ENCODE measurements around the gene ERN1.
"Not testable (repeated sequence)": the region's sequence is repeated elsewhere in the genome, so short reads cannot be mapped to it uniquely, and the experiment has no call there.

Gene ERN1

DNA sequence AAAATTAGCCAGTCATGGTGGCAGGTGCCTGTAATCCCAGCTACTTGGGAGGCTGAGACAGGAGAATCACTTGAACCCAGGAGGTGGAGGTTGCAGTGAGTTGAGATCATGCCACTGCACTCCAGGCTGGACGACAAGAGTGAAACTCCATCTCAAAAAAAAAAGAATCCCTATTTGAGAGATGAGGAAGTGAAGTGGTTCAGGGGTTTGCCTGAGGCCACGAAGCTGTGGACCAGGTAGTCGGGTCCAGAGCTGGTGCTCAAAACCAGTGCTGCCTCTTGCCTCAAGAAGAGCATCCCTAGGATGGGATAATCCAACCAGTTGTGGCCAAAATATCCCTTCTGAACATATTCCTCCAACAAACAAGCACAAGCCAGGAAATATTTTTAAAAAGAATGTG, 37.7 kb upstream of the ERN1 start:
- not testable (repeated sequence) for H3K9me3 ChIP-seq (ENCODE audit: control insufficient read depth, low read length); H3K27me3 ChIP-seq (replicated peaks; ENCODE audit: control insufficient read depth, insufficient read depth, low read length); H3K9ac ChIP-seq (ENCODE audit: low read length); DNase-seq (ENCODE audit: low read depth); H3K4me3 ChIP-seq (ENCODE audit: low read length); H3K4me1 ChIP-seq (ENCODE audit: control insufficient read depth, insufficient read depth, low read length)
- peaks cover 42% of the 10 kb centered on the region for H3K36me3 ChIP-seq (ENCODE audit: control insufficient read depth, insufficient read depth, low read length, severe bottlenecking)

DNA sequence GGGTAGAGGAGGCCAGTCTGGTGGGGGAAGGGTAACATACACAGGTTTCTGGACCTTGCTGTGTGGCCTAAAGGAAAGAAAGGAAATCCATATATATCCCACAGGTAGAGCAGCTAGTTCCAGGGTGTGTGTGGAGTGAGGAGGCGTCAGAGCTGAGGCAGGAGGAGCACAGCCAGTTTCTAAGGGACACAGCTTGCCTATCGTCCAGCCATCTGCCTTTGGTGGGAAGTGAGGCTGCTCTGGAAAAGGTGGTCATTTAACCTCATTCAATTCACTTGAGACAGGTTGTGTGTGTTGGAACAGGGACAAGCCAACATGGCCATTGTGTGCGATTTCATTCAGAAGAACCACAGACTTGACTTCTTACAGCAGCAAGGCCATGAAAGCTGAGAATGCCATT, 36.9 kb upstream of the ERN1 start:
- Histone ChIP-seq H3K27me3 (replicated peaks; ENCODE audit: control insufficient read depth, insufficient read depth, low read length) (no peaks in the 10 kb centered on the region), H3K9me3 (ENCODE audit: control insufficient read depth, low read length) (no peaks in the 10 kb centered on the region), H3K9ac (ENCODE audit: low read length) (no peak overlapping the region), H3K36me3 (ENCODE audit: control insufficient read depth, insufficient read depth, low read length, severe bottlenecking) (peaks cover 42% of the 10 kb centered on the region), H3K4me3 (ENCODE audit: low read length) (no peak overlapping the region), H3K4me1 (ENCODE audit: control insufficient read depth, insufficient read depth, low read length) (no peaks in the 10 kb centered on the region)
- no peak for DNase-seq (ENCODE audit: low read depth)

DNA sequence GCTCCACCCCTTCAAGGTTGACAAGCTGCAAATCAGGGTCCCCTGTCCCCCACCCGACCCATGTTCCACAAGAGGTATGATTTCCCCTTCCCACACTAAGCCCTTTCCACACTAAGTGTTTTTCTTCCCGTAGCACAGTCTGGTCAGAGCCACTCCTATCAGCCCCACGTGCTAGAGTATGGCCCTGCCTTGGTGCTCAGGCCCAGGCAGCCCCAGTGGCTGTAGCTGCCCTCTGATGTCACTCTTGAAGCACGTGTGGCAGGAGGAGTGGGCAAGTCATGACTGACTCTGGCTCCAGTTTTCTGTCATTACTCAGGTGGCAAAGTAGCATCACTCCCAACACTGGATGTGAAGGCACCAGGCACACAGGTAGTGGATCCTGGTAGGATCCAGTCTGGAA, 35.4 kb upstream of the ERN1 start:
- DNase-seq (ENCODE audit: low read depth), result no peak
- Histone ChIP-seq H3K4me1 (ENCODE audit: control insufficient read depth, insufficient read depth, low read length) (no peaks in the 10 kb centered on the region), H3K9ac (ENCODE audit: low read length) (no peak overlapping the region), H3K4me3 (ENCODE audit: low read length) (no peak overlapping the region), H3K9me3 (ENCODE audit: control insufficient read depth, low read length) (no peaks in the 10 kb centered on the region), H3K27me3 (replicated peaks; ENCODE audit: control insufficient read depth, insufficient read depth, low read length) (no peaks in the 10 kb centered on the region), H3K36me3 (ENCODE audit: control insufficient read depth, insufficient read depth, low read length, severe bottlenecking) (peaks cover 37% of the 10 kb centered on the region)

DNA sequence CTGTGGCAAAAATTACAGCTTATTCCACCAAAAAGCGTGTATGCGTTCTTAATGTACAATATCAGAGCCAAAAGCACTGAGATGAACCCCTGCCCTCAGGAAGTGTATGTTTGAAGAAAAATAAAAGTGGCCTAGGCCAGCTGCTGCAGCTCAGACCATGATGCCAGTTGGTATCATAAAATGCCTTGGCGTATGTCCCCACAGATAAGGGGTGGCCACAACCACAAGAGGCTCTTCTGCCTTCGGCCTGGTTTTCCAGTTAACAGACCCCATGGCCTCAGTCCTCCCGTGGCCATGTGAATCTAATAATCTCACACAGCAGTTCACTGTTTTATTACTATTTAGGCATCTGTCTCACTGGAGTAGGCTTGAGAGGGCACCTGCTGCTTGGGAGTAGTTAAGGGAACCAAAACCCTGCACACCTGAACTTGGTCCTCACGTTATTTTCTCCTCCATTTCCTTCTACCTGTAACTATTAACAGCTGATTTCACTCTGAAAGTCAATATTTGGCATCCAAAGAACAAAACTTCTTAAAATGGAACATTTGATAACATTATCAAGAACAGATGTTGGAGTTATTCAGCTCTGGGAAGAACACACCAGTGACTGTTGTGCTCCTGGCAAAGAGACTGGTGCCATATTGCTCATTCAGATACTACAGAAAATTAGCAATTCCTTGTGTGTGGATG, 34.8 kb upstream of the ERN1 start:
- no peak for DNase-seq (ENCODE audit: low read depth)
- peaks cover 33% of the 10 kb centered on the region for H3K36me3 ChIP-seq (ENCODE audit: control insufficient read depth, insufficient read depth, low read length, severe bottlenecking)
- no peaks in the 10 kb centered on the region for H3K4me1 ChIP-seq (ENCODE audit: control insufficient read depth, insufficient read depth, low read length)
- H3K4me3 ChIP-seq (ENCODE audit: low read length), result no peak overlapping the region
- H3K9ac ChIP-seq (ENCODE audit: low read length), result no peak overlapping the region
- H3K9me3 ChIP-seq (ENCODE audit: control insufficient read depth, low read length), result no peaks in the 10 kb centered on the region
- H3K27me3 ChIP-seq (replicated peaks; ENCODE audit: control insufficient read depth, insufficient read depth, low read length), result no peaks in the 10 kb centered on the region

DNA sequence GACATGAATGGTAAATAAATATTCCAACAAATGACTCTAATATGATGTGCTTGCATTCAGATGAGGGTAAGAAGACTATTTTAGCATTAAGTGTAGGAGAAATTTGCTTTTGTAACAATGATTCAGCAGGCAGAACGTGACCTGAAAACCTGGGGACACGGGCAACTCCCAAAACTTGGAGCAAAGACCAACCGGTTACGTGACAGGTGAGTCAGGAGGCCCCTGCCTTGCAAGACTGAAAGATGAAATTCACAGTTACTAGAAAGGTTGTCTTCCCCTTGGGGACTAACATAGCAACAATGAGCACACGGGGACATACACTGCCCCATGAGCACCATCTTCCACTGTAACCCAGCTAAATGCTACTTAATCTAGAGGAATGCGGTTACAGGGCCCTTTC, 33.5 kb upstream of the ERN1 start:
- Histone ChIP-seq H3K4me1 (ENCODE audit: control insufficient read depth, insufficient read depth, low read length) (no peaks in the 10 kb centered on the region), H3K4me3 (ENCODE audit: low read length) (no peak overlapping the region), H3K9me3 (ENCODE audit: control insufficient read depth, low read length) (no peaks in the 10 kb centered on the region), H3K9ac (ENCODE audit: low read length) (no peak overlapping the region), H3K36me3 (ENCODE audit: control insufficient read depth, insufficient read depth, low read length, severe bottlenecking) (peaks cover 35% of the 10 kb centered on the region), H3K27me3 (replicated peaks; ENCODE audit: control insufficient read depth, insufficient read depth, low read length) (no peaks in the 10 kb centered on the region)
- DNase-seq (ENCODE audit: low read depth), result no peak

DNA sequence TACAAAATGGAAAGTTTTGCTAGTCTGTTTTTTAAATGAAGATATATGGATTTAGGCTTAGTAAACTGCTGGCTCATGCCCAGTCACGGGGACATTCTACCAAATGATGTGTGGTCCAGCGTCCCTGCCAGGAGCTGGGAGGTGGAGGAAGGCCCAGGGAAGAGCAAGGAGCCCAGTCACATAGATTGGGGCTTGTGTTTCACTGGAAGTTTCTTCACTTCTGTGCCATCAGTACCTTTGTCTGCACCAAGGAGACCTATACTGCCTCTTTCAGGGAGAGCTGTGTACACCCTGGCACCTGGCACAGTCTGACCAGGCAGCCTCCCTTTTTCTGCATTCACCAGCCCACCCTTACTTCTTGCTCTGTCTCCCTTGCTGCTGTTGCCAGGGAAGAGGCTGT, 32.6 kb upstream of the ERN1 start:
- Histone ChIP-seq H3K9me3 (ENCODE audit: control insufficient read depth, low read length) (no peaks in the 10 kb centered on the region), H3K4me3 (ENCODE audit: low read length) (no peak overlapping the region), H3K27me3 (replicated peaks; ENCODE audit: control insufficient read depth, insufficient read depth, low read length) (no peaks in the 10 kb centered on the region), H3K9ac (ENCODE audit: low read length) (no peak overlapping the region), H3K4me1 (ENCODE audit: control insufficient read depth, insufficient read depth, low read length) (no peaks in the 10 kb centered on the region), H3K36me3 (ENCODE audit: control insufficient read depth, insufficient read depth, low read length, severe bottlenecking) (peaks cover 39% of the 10 kb centered on the region)
- no peak for DNase-seq (ENCODE audit: low read depth)

DNA sequence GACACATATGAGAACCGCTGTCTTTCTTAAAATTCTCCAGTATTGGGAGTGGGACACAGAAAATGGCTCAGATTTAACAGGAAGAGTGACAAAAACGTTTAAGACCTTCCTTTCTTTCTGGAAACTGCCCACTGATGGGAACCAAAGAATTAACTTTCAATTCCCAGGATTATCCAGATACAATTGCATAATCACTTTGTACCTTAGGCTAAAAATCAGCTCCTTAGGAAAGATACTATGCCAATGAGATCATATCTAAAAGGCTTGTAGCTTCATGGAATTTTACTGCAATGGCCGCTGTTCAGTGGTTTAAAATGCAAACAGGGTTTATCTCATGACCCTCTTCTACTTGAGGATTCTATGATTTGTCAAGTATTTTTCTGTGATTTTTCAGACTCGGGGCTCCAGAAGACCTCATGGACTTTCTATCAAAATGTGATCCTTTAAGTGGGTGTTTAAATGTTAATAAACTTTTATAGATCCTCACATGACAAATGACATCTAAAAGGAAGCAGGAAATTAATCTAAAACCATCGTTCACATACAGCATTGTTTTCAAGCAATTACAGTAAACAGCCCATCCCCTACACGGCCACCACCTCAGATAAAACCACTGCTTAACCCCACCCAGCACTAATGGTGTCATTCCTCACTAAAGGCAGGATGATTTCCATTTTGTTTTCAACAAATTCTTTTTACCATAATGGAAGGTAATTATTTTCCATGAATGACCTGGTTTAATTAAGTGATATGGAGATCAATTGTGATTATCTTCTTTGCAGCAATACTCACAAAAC, 31.6 kb upstream of the ERN1 start:
- DNase-seq (ENCODE audit: low read depth), result no peak
- H3K4me1 ChIP-seq (ENCODE audit: control insufficient read depth, insufficient read depth, low read length), result peaks cover 2% of the 10 kb centered on the region
- H3K9ac ChIP-seq (ENCODE audit: low read length), result no peak overlapping the region
- H3K27me3 ChIP-seq (replicated peaks; ENCODE audit: control insufficient read depth, insufficient read depth, low read length), result no peaks in the 10 kb centered on the region
- H3K36me3 ChIP-seq (ENCODE audit: control insufficient read depth, insufficient read depth, low read length, severe bottlenecking), result peaks cover 32% of the 10 kb centered on the region
- H3K4me3 ChIP-seq (ENCODE audit: low read length), result no peak overlapping the region
- no peaks in the 10 kb centered on the region for H3K9me3 ChIP-seq (ENCODE audit: control insufficient read depth, low read length)

DNA sequence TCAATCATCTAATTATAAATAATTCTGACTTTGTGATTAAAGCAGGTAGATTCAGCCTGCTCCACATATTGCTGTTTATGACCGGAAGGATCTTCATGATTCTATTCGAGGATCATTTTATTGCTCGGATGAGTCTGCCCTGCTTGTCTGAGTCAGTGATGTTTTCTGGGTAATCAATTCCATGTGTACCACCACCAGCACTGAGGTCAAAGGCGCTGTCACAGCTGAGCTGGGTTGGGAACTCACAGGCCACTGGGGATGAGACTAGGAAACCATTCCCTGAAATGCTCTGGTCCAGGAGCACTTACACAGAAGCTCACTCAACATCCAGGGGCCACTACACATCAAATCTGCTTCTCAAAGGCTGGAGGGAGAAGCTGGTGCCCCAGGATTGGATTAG, 30.4 kb upstream of the ERN1 start:
- Histone ChIP-seq H3K27me3 (replicated peaks; ENCODE audit: control insufficient read depth, insufficient read depth, low read length) (no peaks in the 10 kb centered on the region), H3K36me3 (ENCODE audit: control insufficient read depth, insufficient read depth, low read length, severe bottlenecking) (peaks cover 20% of the 10 kb centered on the region), H3K9me3 (ENCODE audit: control insufficient read depth, low read length) (no peaks in the 10 kb centered on the region), H3K4me1 (ENCODE audit: control insufficient read depth, insufficient read depth, low read length) (peaks cover 14% of the 10 kb centered on the region), H3K4me3 (ENCODE audit: low read length) (no peak overlapping the region), H3K9ac (ENCODE audit: low read length) (no peak overlapping the region)
- DNase-seq (ENCODE audit: low read depth), result no peak

DNA sequence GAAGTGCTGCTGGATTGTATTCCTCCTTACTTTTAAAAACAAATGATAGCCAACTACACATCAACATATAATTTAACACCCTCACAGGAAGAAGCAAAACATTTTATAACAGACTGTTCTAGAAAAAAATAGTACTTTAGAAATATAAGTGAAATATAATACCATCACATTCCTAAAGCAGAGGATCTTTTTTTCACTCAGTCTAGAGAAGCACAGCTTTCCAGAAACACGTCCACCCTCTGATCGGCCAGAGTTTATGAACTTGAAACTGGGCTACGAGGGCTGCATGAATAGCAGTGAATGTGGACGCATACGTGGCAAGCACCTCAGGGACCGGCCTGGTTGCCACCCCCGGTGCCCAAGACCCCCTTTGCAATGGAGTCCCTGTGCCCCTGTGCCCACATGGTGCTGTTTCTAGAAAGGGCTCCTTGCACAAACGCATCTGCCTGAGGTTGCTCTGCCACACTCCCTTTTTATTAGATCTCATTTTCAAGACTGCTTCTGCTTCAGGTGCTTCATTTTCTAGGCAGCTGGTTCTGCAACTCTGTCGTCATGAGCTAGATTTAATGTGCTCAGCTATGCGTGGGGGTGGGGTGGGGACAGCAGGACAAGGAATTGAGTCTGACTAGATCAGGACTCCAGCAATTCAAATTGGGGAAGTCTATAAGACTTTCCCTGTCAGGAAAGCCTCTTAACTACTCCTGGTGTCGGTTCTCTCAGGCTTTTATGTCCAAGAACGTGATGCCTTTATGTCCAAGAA, 29.1 kb upstream of the ERN1 start:
- peaks cover 14% of the 10 kb centered on the region for H3K4me1 ChIP-seq (ENCODE audit: control insufficient read depth, insufficient read depth, low read length)
- H3K9me3 ChIP-seq (ENCODE audit: control insufficient read depth, low read length), result no peaks in the 10 kb centered on the region
- peaks cover 24% of the 10 kb centered on the region for H3K36me3 ChIP-seq (ENCODE audit: control insufficient read depth, insufficient read depth, low read length, severe bottlenecking)
- no peak for DNase-seq (ENCODE audit: low read depth)
- H3K4me3 ChIP-seq (ENCODE audit: low read length), result no peak overlapping the region
- no peak overlapping the region for H3K9ac ChIP-seq (ENCODE audit: low read length)
- no peaks in the 10 kb centered on the region for H3K27me3 ChIP-seq (replicated peaks; ENCODE audit: control insufficient read depth, insufficient read depth, low read length)

DNA sequence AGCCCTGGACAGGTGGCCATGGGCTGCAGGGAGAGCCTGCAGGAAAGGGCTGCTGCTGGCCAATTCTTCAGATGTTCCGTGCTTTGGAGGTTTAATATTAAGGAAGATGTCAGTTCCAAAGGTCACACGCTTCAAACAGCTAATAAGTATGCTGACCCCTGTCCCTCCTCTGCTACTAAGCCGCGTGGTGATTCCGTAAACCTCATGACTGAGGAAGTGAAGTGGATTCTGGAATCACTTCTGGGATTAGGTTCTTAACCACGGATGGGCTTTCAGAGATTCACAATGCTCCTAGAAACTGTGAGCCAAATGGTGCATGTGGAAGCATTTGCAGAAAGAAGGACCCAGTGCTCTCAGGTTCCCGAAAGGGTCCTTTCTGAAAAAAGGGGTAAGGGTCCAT, 28.5 kb upstream of the ERN1 start:
- no peak for DNase-seq (ENCODE audit: low read depth)
- H3K9ac ChIP-seq (ENCODE audit: low read length), result no peak overlapping the region
- no peak overlapping the region for H3K4me3 ChIP-seq (ENCODE audit: low read length)
- peaks cover 30% of the 10 kb centered on the region for H3K36me3 ChIP-seq (ENCODE audit: control insufficient read depth, insufficient read depth, low read length, severe bottlenecking)
- H3K9me3 ChIP-seq (ENCODE audit: control insufficient read depth, low read length), result no peaks in the 10 kb centered on the region
- H3K4me1 ChIP-seq (ENCODE audit: control insufficient read depth, insufficient read depth, low read length), result peaks cover 14% of the 10 kb centered on the region
- H3K27me3 ChIP-seq (replicated peaks; ENCODE audit: control insufficient read depth, insufficient read depth, low read length), result no peaks in the 10 kb centered on the region

DNA sequence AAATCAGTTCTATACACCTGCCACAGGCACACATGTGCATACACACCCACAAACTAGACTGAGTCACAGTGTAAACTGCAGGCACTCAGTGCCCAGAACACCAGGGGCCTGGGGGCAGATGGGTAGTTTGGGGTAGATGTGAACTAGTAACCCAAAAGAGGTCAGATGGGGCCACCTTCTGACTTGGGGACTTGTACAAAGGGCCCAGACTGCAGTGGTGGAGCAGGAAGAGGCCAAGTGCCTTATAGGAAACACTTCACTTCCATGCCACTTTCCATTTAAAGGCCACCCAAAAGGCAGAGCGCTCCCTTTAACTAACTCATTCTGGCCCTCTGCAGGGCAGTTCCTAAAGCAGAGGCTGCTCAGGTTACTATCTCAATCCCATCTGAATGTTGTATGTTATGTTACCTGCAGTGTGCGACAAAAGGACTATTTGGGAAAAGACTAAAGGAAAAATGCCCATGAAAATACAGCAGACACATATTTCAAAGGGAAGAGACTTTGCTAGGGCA, 27.8 kb upstream of the ERN1 start:
- Histone ChIP-seq H3K27me3 (replicated peaks; ENCODE audit: control insufficient read depth, insufficient read depth, low read length) (no peaks in the 10 kb centered on the region), H3K9me3 (ENCODE audit: control insufficient read depth, low read length) (no peaks in the 10 kb centered on the region), H3K4me1 (ENCODE audit: control insufficient read depth, insufficient read depth, low read length) (peaks cover 14% of the 10 kb centered on the region), H3K4me3 (ENCODE audit: low read length) (no peak overlapping the region), H3K9ac (ENCODE audit: low read length) (no peak overlapping the region), H3K36me3 (ENCODE audit: control insufficient read depth, insufficient read depth, low read length, severe bottlenecking) (peaks cover 37% of the 10 kb centered on the region)
- no peak for DNase-seq (ENCODE audit: low read depth)

All from adipocyte (in vitro differentiated cells).